NCI-H1694 treated with DMSO at 0.1 percent for 48 hours (cell line): Measurements from ENCODE around the gene THRB.
"Not testable (repeated sequence)": the region's sequence is repeated elsewhere in the genome, so short reads cannot be mapped to it uniquely, and the experiment has no call there.

Experiments
- DNase-seq: peaks from one replicate; lab custom pipeline; 2025; lab: John Stamatoyannopoulos, UW

The THRB gene

DNA sequence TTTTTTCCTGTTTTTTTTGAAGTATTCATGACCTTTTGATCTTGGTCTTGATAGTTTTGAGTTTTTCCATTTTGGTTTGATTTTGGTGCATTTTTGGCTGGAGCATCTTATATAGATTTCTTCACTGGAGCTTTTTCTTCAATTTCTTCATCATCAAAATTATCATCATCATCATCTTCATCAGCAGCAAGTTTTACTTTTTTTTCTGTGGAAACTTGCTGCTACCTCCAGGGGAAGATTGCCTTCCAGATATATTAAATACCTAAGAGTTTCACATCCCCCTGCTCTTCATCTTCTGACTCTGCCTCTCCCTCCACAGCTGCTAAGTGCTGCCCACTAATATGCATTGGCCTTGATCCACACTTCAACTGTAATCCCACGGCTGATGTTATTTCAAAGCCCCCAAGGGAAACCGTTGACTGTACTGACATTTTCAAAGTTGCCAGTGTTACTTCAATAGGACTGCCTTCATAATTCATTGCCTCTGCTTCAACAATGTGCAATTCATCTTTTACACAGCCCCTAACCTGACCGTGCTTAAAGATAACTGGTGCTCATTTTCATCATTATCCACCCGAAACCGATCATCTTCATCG lies 397.9 kb downstream of the THRB start:
- no peak for DNase-seq

- DNase-seq, result no peak
Measured at GRCh38 chr3:24096271-24096670, 398.4 kb downstream of the THRB start.

DNA sequence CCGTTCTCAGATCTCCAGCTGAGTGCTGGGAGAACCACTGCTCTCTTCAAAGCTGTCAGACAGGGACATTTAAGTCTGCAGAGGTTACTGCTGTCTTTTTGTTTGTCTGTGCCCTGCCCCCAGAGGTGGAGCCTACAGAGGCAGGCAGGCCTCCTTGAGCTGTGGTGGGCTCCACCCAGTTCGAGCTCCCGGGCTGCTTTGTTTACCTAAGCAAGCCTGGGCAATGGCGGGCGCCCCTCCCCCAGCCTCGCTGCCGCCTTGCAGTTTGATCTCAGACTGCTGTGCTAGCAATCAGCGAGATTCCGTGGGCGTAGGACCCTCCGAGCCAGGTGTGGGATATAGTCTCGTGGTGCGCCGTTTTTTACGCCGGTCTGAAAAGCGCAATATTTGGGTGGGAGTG lies 399.8 kb downstream of the THRB start:
- DNase-seq, result not testable (repeated sequence)

DNA sequence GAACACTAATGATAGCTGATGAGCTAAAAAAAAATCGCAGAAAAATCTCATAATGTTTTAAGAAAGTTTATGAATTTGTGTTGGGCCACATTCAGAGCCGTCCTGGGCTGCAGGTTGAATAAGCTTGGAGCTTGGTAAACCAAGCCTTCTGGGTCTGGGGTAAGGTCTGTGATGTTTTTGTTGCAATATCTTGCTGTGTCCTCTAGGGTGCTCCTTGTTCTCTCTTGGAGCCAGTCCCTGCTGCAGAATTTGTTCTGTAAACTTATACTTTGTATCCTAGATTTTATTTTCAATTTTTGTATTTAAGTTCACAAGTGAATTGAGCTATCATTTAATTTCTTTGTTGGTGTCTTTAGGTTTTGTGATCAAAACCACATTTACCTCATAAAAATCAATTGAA lies 405.9 kb downstream of the THRB start:
- no peak for DNase-seq

DNA sequence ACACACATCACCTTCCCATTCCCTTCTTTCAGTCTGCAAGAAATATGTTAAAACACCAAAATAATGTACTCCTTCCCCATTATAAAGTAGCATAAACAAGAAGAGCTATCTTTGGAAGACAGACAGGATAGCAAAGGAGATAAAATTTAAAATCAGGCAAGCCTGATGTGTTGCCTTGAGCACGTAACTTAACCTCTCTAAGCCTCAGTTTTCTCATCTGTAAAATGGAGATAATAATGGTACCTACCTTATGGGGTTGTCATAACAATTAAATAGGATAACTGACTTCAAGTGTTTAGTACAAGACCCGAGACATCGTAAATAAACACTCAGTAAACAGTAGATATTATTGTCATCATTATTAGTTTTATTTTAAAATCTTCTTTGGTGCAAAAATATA lies 407.2 kb downstream of the THRB start:
- DNase-seq, result no peak

DNA sequence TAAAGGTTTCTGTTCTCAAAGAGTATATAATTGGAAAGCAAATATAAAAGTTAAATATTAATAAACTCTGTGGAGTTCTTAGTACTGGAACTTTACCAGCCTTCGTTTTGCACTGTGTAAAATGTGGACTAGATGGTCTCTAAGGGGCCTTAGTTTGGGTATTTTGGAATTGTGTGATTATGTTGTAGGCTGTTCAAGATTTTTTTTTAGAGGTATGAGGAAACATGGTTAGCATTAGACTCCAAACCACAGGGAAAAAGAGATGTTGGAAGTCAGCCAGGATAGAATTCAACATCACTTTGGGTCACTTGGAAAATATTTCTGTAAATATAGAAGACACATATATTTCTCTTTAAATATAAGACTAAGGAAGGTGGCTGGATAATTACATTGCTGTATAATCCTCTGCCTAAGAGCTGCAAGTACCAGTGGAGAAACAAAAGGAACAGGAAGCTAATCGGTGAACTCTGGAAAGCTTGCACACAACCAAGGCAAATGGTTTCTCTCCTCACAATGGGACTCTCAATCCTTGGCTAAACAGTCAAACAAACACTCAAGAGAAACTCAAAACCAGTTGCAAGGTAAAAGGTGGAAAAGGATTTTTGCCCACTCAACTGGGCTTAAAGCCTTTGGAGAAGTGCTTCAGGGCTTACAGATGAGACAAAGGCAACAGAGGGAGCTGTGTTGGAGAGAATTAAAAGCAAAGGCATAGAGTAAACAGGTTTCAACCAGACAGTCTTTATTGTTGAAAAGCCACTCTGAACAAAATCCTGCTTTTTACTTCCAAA lies 407.8 kb downstream of the THRB start:
- no peak for DNase-seq

- DNase-seq, result no peak
Measured at GRCh38 chr3:24086206-24086605, 408.4 kb downstream of the THRB start.

DNA sequence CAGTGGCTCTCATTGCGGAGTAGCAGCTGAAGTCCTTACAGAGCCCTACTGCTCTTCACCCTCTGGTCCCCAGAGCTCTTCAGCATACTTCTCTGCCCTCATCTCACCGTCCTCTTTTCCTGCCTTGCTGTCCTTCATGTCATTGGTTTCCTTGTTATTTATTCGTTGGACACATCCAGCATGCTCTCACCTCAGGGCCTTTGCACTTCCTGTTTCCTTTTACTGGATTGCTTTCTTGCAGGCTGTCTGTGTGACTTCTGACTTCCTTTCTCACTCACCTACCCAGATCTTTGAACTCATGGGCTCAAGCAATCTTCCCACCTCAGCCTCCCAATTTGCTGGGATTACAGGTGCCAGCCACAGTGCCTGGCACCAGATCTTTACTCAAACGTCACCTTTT lies 422.5 kb downstream of the THRB start:
- DNase-seq, result no peak

- no peak for DNase-seq
Measured at GRCh38 chr3:24069045-24069444, 425.6 kb downstream of the THRB start.

DNA sequence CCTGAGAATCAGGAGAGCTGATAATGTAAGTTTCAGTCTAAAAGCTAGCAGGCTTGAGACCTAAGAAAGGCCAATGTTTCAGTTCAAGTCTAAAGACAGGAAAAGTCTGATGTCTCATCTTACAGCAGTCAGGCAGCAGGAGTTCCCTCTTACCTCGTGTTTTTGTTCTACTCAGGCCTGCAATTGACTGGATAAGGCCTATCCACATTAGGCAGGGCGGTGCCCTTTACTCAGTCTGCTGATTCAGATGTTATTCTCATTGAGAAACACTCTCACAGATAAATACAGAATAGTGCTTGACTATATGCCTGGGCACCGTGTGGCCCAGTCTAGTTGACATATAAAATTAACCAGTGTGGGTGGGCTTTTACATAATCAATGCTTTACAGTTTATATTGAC lies 427.2 kb downstream of the THRB start:
- no peak for DNase-seq
